ENCODE measurements around the gene SNX6. TPM values are rescaled to one million over a fixed set of nuclear protein-coding genes. Genes with fewer than 3 reads are reported as not detected.
"Not testable (repeated sequence)": the region's sequence is repeated elsewhere in the genome, so short reads cannot be mapped to it uniquely, and the experiment has no call there.

Gene SNX6
- total and polyA plus RNA-seq, 7 donors: 30.7 to 66.2 (median 43.8) TPM

DNA sequence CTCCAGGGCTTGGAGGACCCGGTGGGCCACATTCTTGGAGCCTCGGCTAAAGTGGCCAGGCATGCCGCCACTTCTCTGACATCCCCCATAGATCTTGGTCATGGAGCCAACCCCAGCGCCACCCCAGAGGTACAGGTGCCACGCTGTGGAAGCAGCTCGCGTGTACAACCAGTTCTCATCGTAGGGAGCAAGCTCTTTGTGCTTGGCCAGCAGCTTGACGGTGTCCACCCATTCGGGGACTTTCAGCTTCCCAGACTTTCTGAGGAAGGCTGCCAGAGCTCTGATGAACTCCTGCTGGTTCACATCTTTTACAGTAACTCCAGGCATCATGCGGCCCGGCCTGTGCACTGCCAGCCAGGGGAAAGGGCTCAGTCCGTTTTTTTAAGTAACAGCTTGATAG, 61.1 kb downstream of the SNX6 start:
- Histone ChIP-seq H3K27ac (no peak overlapping the region), H3K36me3 (ENCODE audit: insufficient read depth in 1 of 2, low read depth in 1 of 2) (peaks cover 5 to 97% of the 10 kb centered on the region in 2 donors), H3K9me3 (no peaks in the 10 kb centered on the region), H3K4me1 (no peaks in the 10 kb centered on the region), H3K4me3 (no peak overlapping the region), H3K27me3 (ENCODE audit: insufficient read depth in 3 of 3, low read length in 2 of 3) (no peaks in the 10 kb centered on the region)
- intact Hi-C loops (cut with DNase I): no loop called here
- no peak for ATAC-seq
- 94 to 96% (median 95%) methylated on average over 13 of the region's 13 CpGs for WGBS, 3 donors
- TF ChIP-seq, protein P1, sequence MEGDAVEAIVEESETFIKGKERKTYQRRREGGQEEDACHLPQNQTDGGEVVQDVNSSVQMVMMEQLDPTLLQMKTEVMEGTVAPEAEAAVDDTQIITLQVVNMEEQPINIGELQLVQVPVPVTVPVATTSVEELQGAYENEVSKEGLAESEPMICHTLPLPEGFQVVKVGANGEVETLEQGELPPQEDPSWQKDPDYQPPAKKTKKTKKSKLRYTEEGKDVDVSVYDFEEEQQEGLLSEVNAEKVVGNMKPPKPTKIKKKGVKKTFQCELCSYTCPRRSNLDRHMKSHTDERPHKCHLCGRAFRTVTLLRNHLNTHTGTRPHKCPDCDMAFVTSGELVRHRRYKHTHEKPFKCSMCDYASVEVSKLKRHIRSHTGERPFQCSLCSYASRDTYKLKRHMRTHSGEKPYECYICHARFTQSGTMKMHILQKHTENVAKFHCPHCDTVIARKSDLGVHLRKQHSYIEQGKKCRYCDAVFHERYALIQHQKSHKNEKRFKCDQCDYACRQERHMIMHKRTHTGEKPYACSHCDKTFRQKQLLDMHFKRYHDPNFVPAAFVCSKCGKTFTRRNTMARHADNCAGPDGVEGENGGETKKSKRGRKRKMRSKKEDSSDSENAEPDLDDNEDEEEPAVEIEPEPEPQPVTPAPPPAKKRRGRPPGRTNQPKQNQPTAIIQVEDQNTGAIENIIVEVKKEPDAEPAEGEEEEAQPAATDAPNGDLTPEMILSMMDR (IDR thresholded peaks at IDR 0.05): no peak
- no peak for DNase-seq

DNA sequence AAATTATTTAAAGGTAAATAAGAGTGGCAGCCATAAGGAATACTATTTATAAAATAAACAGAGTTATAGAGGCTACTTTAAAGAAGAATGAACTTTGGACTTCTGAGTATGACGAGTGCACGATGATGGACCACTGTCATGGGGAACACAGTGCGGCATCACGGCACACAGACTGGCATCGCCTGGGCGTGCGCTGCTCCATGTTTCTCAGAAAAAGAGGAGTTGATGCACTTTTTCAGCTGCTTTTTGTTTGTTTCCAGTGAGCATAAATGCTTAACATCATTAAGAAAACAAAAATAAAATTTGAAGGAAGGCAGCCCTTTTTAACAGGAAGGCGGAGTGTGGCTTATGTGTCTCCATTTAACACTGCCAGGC, 67.2 kb downstream of the SNX6 start:
- 85 to 98% (median 95%) methylated on average over 8 of the region's 8 CpGs for WGBS, 3 donors
- TF ChIP-seq, protein P1 (IDR thresholded peaks at IDR 0.05): no peak
- no peaks in the 10 kb centered on the region for H3K27me3 ChIP-seq (ENCODE audit: insufficient read depth in 3 of 3, low read length in 2 of 3)
- no peak overlapping the region for H3K4me3 ChIP-seq
- no peaks in the 10 kb centered on the region for H3K4me1 ChIP-seq
- no peaks in the 10 kb centered on the region for H3K9me3 ChIP-seq
- intact Hi-C loops (cut with DNase I): no loop called here
- ATAC-seq (no peak), DNase-seq (no peak)
- no peak overlapping the region for H3K27ac ChIP-seq
- H3K36me3 ChIP-seq (ENCODE audit: insufficient read depth in 1 of 2, low read depth in 1 of 2): peaks cover 0 to 57% of the 10 kb centered on the region in 2 donors

DNA sequence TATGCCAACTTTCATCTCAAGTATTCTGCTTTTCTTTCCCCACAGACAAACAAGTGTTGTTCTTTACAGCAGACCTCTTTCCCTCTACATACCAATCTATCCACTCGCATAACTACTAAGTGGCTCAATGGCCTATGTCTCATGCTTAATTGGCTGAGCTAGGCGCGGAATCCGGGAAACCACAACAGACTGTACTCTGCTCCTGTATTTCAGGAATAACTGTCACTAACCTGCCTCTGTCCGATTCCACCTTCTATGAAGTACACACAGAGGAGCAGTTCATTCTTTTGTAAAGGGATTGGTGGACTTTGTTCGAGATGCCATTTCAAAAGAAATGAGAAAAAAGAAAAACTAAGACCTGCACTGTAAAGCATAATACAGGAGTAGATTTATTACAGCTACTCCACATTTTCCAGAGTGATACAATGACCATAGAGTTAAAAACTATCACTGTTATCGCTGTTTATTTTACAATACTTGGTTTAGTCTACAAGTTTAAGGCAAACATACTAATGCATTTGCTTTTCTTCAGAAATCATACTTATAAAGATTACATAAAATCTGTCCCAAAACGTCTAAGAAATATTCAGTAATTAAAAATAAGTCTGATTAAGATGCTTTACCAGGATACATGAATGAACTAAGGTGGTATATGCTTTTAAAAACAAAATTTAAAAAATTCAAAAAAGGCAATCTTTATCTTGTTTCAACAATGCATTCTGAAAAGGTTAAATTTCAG, 67.7 kb downstream of the SNX6 start:
- H3K27me3 ChIP-seq (ENCODE audit: insufficient read depth in 3 of 3, low read length in 2 of 3); DNase-seq; H3K9me3 ChIP-seq; H3K4me1 ChIP-seq; H3K4me3 ChIP-seq; ATAC-seq; intact Hi-C loops (cut with DNase I); H3K27ac ChIP-seq: not testable (repeated sequence)
- peaks cover 0 to 51% of the 10 kb centered on the region in 2 donors for H3K36me3 ChIP-seq (ENCODE audit: insufficient read depth in 1 of 2, low read depth in 1 of 2)
- 91 to 97% (median 92%) methylated on average over 5 to 7 of the region's 8 CpGs for WGBS, 3 donors

DNA sequence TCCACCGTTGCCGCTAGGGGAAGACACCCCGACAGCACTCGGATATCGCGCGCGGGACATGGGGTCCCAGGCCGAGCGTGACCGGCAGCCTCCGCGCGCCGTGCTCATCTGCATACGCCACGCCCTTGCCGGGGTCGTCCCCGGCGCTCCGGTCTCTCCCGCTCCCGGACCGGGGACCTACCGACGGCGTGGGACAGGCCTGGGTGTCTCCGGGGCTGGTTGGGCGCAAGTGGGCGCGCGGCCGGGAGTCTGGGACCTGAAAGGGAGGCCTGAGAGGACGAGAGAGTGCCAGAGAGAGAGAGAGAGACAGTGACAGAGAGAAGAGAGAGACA, 73.5 kb downstream of the SNX6 start:
- H3K4me3 ChIP-seq; H3K36me3 ChIP-seq (ENCODE audit: insufficient read depth in 1 of 2, low read depth in 1 of 2); H3K27me3 ChIP-seq (ENCODE audit: insufficient read depth in 3 of 3, low read length in 2 of 3); DNase-seq; H3K4me1 ChIP-seq; H3K27ac ChIP-seq; intact Hi-C loops (cut with DNase I); H3K9me3 ChIP-seq: not testable (repeated sequence)
- ATAC-seq: peak; percentile 93 to 95 (median 94)
- WGBS, 3 donors: no CpG with 5 or more reads among the region's 35 CpGs

DNA sequence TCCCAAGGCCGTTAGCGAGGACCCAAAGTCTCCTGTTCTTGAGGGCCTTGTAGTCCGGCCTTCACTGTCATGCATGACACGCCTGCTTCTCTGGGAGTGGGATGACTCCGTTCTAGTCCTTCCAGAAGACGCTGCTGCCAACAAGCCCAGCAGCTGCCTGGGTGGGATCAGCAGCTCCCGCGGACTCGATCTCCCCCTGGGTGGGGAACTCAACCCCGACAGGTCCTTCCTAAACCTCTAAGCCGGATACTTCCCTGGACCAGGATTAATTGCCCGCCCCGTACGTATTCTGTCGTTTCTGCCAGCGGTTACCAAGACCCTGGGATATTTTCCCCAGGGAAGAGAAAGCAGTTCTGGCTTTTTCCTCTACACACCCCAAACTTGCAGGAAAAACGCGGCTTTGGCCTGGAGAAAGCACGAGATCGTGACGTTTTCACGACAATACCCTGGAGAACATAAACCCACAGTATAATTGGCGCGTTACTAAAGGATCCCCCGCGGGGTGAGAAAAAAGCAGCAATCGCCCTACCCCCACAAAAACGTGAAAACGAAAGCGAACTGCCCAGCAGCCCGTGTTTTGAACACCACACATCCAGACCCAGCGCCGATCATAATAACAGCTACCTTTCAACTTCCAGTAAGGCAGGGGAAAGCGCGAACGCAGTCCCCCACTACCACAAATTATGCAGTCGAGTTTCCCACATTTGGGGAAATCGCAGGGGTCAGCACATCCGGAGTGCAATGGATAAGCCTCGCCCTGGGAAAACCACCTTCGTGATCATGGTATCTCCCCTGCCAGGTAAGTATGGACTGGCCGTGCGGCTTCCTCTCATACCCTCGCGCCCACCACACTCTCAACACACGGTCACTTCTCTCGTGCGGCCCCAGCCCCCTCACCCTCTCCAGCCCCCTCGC, 74.1 kb downstream of the SNX6 start:
- peak; percentile 84 to 87 (median 85) for ATAC-seq
- H3K36me3 ChIP-seq (ENCODE audit: insufficient read depth in 1 of 2, low read depth in 1 of 2); H3K27me3 ChIP-seq (ENCODE audit: insufficient read depth in 3 of 3, low read length in 2 of 3); intact Hi-C loops (cut with DNase I); H3K4me1 ChIP-seq; H3K9me3 ChIP-seq; H3K4me3 ChIP-seq; DNase-seq; H3K27ac ChIP-seq: not testable (repeated sequence)
- no CpG with 5 or more reads among the region's 49 CpGs for WGBS, 3 donors

DNA sequence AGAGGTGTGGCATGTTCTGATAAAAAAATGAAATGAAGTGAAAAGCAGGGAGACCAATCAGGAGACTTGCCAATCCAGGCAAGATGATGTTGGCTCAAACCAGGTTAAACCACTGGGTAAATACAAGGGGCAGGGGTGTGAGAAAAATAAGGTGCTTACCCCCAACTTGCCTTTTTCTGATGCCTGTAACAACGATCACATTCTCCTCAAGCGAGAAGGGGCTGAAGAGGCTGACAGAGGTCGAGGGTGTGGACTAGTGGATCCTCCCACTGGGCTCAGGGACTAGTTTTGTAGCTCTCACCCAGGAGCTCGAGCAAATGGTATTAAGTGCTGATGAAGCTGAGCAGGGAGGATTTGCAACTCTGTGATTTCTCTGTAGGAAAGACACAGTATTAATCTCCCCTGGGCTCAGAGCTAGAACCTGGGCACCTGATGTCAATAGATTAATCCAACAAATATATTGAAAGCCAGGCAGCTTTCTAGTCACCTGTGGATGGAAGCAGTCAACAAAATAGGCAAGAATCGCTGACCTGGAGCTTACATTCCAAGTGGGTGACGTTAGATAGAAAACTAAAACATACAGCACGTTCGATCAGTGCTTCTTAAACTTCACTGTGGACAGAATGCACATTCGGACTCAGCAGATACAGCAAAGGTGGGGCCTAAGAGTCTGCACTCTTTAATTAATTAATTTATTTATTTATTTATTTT, 75.3 kb downstream of the SNX6 start:
- DNase-seq (no peak), ATAC-seq (no peak)
- TF ChIP-seq, protein P1 (IDR thresholded peaks at IDR 0.05): no peak
- Histone ChIP-seq H3K9me3 (no peaks in the 10 kb centered on the region), H3K27me3 (ENCODE audit: insufficient read depth in 3 of 3, low read length in 2 of 3) (no peaks in the 10 kb centered on the region), H3K36me3 (ENCODE audit: insufficient read depth in 1 of 2, low read depth in 1 of 2) (no peaks in the 10 kb centered on the region), H3K4me3 (peak overlapping the region; percentile 13), H3K27ac (peak overlapping the region; percentile 56), H3K4me1 (no peaks in the 10 kb centered on the region)
- intact Hi-C loops (cut with DNase I): no loop called here
- 43 to 72% (median 61%) methylated on average over 9 of the region's 9 CpGs for WGBS, 3 donors

DNA sequence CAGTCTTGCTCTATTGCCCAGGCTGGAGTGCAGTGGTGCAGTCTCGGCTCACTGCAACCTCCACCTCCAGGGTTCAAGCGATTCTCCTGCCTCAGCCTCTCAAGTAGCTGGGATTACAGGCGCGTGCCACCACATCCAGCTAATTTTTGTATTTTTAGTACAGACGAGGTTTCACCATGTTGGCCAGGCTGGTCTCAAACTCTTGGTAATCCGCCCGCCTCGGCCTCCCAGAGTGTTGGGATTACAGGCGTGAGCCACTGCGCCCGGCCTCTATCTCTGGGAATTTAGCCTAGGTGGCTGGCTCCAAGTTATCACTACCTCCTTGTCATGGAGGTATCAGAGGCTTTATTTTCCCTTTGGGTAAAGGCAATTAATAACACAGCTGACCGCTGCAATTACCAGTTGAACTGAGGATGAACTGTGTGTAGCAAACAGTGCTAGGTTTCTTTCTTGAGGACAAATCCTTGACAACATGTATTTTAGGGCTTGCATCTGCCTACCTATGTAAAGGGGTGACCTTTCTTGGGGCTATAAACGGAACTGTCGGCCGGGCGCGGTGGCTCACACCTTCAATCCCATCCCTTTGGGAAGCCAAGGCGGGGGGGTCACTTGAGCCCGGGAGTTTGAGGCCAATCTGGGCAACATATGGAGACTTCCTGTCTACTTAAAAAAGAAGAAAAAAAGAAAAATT, 80.5 kb downstream of the SNX6 start:
- ATAC-seq; H3K4me1 ChIP-seq; H3K9me3 ChIP-seq; H3K36me3 ChIP-seq (ENCODE audit: insufficient read depth in 1 of 2, low read depth in 1 of 2); H3K4me3 ChIP-seq; intact Hi-C loops (cut with DNase I); H3K27me3 ChIP-seq (ENCODE audit: insufficient read depth in 3 of 3, low read length in 2 of 3); DNase-seq: not testable (repeated sequence)
- WGBS, 3 donors: 80 to 93% (median 80%) methylated on average over 19 of the region's 19 CpGs
- peak overlapping the region; percentile 58 for H3K27ac ChIP-seq

All from psoas muscle (tissue), 8 donors.